ENCODE results near the gene MAP3K9.
A peak's percentile ranks its signal among the peaks of the same experiment; 100 is the strongest.
"Not testable (repeated sequence)": the region's sequence is repeated elsewhere in the genome, so short reads cannot be mapped to it uniquely, and the experiment has no call there.

The MAP3K9 gene

DNA sequence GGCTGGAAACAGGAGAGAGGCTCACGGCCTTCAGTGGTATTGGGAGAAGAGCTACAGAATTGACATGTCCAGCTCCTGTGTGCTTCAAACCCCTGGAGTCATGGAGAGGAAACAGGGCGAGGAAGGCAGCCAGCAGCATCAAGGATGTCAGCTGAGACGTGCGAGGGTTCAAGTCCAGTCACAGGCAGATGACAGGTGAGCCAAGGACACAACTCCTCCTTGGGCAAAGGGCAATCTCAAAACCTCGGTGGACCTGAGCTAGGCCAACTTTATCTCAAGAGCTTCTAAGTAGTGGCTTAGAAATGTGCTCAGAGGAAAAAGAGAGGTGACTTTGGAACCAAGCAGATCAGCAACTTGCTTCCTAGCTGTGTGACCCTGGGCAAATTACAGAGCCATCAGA lies 86.0 kb downstream of the MAP3K9 start:
- no peak for DNase-seq

DNA sequence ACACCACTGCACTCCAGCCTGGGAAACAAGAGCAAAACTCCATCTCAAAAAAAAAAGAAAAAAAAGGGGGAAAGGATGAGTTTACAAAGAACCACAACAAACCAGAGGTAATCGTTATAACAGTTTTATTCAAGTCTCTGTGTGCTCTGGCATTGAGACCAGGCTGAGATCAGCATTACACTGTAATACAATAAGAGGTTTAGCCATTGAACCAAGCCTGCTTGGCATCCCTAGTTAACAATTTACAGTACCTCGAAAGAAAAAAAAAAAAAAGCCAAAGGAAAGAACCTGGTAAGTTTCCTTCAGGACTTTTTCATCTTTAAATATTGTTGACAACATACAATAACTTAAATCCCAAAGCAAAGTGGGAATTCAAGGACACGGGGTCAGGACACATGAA lies 86.9 kb downstream of the MAP3K9 start:
- no peak for DNase-seq

DNA sequence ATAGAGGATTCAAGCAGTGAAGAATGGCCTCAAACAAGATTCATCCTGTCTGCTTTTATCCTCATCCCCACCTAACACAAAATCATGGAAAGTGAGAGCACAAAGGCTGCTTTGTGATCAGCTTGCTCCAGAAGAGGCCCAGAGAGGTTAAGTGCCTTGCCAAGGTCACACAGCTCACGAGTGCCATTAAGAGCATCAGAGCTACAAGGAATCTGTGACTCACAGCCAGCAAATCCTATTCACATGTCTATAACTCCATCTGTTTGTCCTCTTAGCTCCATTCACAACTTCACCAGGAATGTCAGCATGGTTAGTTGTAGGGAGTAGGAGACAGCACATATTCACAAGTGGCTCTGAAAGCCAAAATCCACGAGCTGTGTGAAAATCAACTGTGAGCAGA lies 87.8 kb downstream of the MAP3K9 start:
- DNase-seq, result no peak

DNA sequence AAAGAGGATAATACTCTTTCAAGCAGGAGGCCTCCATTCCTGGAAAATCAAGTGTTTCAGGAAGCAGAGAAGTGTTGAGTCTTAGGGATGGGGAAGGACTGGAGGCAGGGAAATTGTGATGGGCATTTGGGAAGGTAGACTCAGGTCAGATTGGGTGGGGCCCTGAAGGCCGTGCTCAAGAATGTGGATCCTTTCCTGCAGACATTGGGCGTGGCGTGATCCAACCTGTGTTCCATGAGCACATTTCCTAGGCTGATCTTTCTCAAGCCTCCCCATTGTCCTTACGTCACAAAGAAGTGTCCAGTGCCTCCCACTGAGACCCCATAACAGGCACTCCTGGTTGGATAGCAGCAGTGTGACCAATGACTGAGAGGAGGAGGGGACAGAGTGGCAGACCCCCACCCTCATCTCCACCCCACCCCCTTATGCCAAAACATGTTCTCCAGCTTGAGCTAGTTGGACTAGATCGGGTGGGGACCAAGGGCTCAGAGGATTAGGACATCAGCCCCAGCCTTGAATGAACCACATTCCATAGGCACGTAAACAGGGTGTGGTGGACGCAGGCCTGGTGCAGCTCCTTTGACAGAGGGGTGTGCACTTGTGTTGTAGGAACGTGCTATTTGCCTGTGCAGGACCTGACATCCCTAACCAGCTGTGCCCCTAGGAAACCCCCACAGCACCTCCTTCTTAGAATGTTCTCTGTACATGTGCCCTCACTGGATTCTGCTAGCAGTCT lies 90.8 kb downstream of the MAP3K9 start:
- no peak for DNase-seq

DNA sequence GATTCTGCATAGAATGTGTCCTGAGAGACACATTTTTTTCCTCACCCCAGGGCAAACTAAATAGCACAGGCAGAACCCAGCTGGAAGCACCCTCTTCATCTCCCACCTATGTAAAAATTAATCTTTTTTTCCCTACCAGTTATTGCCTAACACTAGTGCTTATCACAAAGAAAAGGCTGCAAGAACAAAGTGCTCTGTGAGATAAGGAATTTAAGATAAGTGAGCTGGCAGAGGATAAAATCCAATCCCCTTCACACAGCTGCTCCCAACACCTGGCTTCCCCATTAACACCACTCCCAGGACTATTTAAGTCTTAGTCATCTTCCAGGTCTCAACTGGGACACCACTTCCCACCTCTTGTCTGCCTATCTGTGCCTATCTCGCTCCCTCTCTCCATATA lies 92.4 kb downstream of the MAP3K9 start:
- DNase-seq, result no peak

DNA sequence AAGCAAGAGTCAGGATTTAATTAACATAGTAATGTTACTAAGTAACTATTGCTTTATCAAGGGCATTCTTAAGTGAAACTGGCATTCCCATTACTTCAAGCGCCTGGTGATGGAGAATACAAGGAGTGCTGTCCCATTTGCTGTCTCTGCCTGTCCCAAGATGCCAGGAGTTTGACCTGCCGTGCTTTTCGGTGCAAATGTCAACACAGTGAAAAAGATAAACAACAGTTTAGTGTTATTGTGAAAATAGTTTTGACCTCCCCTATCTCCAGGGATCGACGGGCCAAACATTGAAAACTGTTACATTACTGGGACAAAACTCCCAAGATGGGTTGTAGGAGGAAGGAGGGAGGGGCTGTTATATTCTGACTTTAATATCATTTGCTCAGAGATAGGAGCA lies 92.8 kb downstream of the MAP3K9 start:
- no peak for DNase-seq

DNA sequence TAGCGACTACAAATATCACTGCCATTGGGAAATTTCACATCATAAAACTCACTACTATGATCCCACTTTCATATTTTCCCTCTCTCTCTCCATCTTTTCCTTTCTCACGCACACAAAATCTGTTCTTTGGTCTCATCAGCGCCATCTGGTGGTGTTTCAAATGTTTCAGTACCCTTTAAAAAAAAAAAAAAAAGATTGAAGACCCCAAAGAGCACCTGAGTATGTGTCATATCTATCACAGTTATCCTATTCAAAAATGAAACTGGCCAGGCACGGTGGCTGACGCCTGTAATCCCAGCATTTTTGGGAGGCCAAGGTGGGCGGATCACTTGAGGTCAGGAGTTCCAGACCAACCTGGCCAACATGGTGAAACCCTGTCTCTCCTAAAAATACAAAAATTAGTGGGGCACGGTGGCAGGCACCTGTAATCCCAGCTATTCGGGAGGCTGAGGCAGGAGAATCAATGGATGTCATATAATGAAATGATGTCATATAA lies 95.2 kb downstream of the MAP3K9 start:
- peak; percentile 36 for DNase-seq

DNA sequence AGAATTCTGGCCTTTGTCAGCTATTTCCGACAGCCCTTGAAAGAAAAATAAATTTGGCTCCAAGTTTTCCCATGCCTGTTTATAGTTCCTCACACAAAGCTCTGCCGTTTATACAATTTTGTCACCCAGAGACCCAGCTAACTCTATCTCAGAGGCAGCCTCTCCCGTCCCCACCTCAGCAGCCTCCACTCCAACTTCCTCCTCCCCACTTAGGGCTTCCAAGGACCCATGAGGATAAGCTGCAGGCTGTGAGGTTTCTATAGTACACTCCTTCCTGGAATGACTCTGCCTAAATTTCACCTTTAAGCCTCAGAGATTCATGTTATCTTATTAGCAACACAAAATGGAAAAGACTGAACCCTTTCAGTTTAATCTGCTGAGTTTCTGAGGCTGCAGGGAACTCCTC lies 95.8 kb downstream of the MAP3K9 start:
- DNase-seq, result no peak

DNA sequence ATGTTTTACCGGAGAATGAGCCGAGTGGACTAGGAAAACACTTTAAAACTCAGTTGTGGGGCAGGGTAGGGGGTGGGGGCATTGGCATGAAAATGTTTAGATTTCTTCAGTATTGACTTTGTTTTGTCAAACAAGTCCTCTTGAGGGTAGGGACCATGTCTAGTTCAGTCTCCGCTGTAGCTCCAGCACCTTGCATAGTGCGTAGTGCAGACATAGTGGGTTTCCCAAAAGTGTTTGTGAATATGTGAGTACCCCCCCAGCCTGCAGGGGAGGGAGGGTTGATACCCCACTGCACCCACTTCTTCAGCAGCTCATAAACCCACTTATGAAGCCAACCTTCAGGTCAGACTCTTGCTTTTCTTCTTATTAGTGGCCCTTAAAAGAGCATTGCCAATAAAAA lies 96.2 kb downstream of the MAP3K9 start:
- DNase-seq, result no peak

DNA sequence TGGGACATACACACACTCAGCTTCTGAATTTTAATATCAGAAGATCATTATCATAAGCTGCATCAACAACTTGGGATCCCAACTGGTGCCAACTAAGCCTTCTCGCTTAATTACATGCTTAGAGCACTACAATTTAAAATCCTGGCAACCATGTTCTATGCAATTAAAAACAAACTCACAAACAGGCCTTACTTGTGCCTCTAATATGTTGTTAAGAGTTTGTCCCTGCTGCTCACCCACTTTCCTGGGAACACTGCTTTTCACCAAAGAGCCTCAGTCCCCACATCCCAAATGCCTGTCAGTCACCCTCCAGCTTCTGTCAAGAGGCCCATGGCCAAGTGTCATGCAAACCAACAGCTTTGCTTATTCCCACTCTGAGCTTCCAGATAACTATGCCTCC lies 97.9 kb downstream of the MAP3K9 start:
- DNase-seq, result no peak

DNA sequence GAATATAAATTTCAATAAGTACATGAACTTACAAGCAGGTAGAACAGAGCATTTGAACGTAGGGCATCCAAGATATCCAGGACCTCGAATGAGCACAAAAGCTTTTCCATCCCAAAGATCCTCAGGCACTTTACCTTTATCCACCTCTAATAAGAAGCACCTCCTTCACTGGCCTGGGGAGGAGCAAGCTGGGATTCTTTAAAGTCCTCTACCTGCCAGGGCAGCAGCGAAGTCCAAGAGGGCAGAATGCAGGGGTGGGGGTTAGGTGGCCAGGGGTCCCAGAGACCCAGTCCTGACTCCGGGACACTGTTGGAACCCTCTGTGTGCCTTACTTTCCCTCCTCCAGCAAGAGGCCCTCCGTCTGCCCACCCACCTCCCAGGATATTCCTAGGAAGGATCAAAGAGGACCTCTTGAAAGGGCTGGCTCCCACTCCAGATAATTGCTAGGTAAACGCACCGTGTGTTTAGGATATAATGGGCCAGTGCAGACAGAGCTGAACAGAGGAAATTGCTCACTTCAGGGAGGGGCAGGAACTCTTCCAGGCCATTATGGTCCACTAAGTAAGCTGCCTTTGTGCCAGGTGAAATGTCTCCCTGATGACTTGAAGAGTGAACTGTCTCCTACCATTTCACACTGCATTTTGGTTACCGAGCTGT lies 99.5 kb downstream of the MAP3K9 start:
- DNase-seq, result no peak

DNA sequence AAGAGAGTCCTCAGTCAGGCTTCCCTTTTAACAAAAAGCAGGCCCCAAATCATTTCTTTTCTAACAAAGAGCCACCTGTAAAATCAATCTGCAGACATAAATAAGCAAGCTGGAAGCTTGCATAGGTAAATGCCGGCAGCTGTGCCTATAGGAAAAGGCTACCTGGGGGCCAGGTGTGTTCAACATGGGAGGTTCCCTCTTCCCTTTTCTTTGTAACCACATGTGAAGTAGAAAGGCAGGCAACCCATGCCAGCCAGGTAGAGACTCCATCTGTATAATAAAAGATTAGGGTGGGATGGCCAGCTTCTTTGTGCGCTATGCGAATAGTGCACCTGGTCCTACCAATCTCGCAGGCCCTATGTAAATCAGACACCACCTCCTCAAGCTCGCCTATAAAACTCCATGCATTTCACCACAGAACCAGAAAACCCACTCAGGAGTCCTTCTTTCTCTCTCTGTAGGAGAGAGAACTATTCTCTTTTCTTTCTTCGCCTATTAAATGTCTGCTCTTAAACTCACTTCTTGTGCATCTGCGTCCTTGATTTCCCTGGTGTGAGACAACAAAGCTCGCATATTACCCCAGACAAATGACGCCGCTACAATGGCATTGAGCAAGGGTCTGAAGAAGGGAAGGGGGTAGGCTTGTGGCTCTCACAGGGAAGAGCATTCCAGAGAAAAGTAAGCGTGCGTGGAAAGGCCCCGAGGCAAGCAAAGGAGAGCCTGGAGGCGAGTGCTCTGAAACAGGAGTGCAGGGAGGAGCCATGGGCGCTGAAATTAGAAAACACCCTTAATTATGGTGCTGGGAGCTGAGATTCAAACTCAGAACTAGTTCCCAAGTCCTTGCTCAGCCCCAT lies 100.4 kb downstream of the MAP3K9 start:
- DNase-seq, result no peak

DNA sequence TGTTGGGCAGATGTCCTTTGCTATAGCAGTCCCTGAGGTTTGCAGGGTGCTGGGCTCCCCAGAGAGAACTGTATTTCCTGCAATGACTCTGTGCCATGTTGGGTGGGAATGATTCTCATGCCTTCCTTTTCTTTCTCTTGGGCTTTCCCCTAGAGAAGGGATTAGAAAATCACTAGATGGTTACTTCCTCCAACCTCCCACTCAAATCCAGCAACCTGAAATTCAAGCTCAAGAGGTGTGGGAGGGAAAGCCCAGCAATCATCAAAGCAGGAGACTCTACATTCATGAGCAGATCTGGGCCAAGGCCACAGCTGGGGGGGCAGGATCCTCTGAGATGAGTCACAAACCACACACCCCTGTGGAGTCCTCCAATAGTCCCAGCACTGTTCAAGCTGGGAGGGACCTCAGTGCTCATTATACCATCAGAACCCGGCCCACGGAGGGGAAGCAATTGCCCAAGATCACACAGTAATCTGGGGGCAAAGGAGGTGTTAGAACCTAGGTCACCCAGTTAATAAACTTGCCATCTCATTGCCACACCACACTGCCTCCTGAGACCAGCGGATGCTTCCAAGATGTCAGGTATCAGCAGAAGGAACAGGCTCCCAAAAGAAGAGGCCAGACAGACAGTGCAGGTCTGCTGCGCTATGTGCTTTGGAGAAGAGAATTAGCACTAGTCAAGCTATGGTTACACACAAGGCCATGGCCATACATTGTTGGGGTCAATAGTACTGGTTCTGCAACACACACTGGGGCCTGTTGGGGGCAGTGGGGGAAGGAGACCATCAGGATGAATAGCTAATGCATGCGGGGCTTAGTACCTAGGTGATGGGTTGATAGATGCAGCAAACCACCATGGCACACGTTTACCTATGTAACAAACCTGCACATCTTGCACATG lies 101.9 kb downstream of the MAP3K9 start:
- no peak for DNase-seq

DNA sequence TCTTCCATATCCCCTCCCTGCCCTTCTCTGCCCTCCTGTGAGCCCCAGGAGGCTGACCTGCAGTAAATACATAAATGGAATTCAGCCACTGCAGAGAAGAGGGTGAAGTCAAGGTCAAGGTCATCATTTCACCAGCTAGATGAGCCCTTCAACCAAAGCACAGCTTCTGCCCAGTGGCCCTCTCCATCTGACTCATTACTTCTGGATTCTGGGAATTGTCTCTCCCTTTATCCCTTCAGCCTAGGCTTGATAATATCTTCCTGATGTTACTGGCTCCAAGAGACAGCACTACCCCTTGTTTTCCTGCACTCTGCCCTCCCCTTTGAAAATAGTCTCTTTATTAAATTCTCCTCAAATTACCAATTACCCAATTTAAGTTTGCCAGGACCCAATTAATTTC lies 103.1 kb downstream of the MAP3K9 start:
- no peak for DNase-seq

DNA sequence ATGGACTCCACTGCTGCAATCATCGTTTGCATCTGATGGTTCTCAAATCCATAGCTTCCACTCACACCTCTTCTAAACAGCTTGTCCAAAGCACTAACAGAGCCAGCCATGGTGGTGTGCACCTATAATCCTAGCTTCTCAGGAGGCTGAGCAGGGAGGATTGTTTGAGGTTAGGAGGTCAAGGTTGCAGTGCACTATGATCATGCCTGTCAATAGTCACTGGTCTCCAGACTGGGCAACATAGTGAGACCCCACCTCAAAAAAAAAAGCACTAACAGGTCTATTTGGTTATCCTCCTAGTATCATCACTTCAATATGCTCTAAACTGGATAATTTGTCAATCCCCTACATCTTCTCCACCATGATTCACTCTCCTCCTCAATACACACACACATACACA lies 104.4 kb downstream of the MAP3K9 start:
- DNase-seq, result no peak

DNA sequence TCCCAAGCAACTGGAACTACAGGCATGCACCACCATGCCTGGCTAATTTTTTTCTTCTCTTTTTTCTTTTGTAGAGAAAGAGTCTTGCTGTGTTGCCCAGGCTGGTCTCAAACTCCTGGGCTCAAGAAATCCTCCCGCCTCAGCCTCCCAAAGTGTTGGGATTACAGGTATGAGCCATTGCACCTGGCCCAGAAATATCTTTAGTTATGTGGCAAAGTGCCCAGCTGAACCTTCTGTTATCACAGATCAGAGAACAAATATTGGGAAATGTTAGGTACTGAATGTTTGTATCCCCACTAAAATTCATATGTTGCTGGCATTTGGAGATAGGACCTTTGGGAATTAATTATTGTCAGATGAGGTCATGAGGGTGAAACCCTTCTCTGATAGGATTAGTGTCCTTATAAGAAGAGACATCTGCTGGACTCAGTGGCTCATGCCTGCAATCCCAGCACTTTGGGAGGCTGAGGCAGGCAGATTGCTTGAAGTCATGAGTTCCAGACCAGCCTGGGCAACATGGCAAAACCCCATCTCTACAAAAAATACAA lies 105.6 kb downstream of the MAP3K9 start:
- DNase-seq, result not testable (repeated sequence)

DNA sequence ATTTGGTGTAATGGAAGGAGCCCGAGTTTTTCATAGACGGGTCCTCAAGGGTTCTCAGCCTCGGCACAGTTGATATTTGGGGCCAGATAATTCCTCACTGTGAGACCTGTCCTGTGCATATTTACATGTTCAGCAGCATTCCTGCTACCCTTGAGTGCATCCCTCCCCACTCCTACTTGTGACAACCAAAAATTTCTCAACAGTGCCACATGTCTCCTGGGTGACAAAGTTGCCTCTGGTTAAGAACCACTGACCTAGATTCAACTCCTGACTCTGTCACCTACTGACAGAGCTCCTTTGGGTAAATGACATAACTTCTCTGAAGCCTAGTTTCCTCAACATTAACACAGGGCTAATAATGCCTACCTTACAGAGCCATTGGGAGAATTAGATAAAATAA lies 107.2 kb downstream of the MAP3K9 start:
- DNase-seq, result no peak

DNA sequence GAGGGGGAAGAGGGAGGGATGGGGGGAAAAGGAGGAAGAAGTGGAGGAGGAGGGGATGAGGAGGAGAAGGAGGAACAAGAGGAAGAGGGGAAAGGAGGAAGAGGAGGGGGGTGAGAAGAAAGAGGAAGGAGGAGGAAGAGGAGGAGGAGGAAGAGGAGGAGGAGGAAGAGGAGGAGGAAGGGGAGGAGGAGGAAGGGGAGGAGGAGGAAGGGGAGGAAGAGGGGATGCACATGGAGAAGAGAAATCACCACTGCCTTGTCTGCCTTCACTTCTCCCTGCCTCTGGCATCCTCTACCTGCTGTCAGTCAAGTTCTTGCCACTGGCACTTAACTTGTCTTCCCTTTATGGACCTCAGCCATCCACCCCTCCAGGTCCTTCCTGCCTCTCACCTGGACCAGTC lies 107.7 kb downstream of the MAP3K9 start:
- no peak for DNase-seq

DNA sequence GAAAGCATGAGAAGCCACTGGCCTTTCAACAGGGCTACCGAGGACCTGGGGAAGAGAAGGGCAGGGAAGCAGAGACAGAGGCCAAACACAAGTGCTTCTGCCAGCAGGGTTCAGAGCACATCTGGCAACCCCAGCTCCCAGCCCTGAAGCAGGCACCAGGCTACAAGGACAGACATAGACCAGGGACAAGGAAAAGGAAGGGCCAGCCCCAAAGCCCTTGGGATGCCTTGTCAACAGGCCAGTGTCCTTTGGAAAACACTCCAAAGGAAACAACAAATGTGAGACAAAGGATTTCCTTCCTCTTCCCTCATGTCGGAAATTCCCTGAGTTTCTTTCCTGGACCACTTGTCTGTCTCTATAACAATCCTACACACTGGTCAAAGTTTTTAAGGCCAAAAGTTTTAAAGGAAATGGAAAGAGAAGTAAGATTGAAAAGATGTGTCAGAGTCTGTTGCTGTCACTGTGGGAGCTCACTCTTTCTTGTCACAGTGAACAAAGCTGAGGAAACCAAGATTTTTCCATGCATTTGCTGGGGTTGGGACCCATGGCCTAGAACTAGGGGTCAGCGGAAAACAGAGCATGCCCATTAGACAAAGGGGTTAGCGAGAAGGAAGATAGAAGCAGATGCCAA lies 108.2 kb downstream of the MAP3K9 start:
- DNase-seq, result no peak

DNA sequence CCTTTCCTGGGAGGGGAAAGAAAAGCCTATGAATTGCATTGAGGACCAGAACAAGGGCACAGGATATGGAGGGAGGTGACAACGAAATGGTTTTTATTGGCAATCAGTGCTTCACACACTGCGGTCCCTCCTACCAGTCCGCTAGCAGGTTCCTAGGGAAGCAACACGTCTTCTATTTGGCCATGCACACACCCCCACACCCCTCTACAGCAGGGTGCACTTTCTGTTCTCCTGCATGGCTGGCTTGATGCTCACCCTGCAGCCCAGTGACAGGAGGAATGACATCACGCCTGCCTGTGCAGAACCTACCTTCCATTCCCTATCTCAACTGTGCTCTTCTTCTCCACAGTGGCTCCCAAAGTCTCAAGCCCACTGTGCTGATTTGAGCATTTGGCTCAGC lies 109.7 kb downstream of the MAP3K9 start:
- no peak for DNase-seq

DNA sequence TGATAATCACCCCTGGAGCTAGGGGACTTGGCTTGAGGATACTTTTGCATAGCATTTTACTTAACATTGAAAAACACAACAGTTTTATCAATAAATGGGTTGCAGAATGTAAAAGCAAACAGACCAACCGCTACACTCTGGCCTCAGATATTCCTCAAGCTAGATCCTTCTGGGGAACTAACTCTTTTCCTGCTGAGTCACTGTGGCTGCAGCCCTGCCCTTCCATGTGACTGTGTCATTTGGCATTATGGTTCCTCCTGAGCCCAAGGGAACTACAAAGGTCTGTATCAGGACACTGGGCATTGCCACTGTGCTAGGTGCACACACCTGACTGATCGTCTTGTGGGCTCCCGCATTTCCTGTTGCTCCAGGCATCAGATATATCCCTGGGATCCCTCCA lies 111.0 kb downstream of the MAP3K9 start:
- no peak for DNase-seq

DNA sequence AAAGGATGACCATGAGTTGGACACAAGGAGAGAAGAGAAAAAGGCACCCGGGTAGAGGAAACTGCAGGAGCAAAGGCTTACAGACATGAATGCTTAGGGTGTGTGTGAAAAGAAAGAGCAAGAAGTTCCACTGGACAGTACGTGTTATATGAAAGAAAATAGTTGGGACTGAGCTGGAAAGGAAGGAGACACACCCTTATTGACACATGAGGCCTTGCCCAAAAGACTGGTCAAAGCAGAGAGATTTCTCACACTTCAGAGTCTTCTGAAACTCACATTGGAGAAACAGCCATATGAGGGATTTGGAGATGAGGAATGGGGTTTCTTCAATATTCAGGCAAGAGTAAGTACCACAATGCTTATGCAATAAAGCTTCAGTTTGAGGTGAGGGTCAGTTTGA lies 111.6 kb downstream of the MAP3K9 start:
- DNase-seq, result no peak

Data from midbrain (tissue), 1 donor.